Endothelial cell (in vitro differentiated cells): ENCODE data around the gene EI24. TPM values are rescaled to one million over a fixed set of nuclear protein-coding genes. Genes with fewer than 3 reads are reported as not detected.
"Not testable (repeated sequence)": the region's sequence is repeated elsewhere in the genome, so short reads cannot be mapped to it uniquely, and the experiment has no call there.

ENCODE experiments used
- DNase-seq: peaks from one replicate; pipeline ENCODE4 v3.0.0; 2021; ENCODE audit warnings: low spot score
- H3K27ac Mint-ChIP-seq: one replicate; pipeline ENCODE4 v1.8.0; 2021; ENCODE audit warnings: mixed read lengths, inconsistent platforms; ENCODE audit not compliant: unreplicated experiment
- H3K27me3 Mint-ChIP-seq: one replicate; pipeline ENCODE4 v1.8.0; 2021; ENCODE audit warnings: mild to moderate bottlenecking, moderate library complexity, mixed read lengths, inconsistent platforms; ENCODE audit not compliant: unreplicated experiment
- H3K36me3 Mint-ChIP-seq: one replicate; pipeline ENCODE4 v1.8.0; 2021; ENCODE audit warnings: mild to moderate bottlenecking, low read depth, mixed read lengths, inconsistent platforms; ENCODE audit not compliant: unreplicated experiment
- H3K4me1 Mint-ChIP-seq: one replicate; pipeline ENCODE4 v1.8.0; 2021; ENCODE audit warnings: mild to moderate bottlenecking, mixed read lengths, inconsistent platforms; ENCODE audit not compliant: unreplicated experiment
- H3K4me3 Mint-ChIP-seq: one replicate; pipeline ENCODE4 v1.8.0; 2021; ENCODE audit warnings: mild to moderate bottlenecking, mixed read lengths, inconsistent platforms; ENCODE audit not compliant: unreplicated experiment
- H3K9me3 Mint-ChIP-seq: one replicate; pipeline ENCODE4 v1.8.0; 2021; ENCODE audit warnings: mixed read lengths, inconsistent platforms; ENCODE audit not compliant: unreplicated experiment
- total RNA-seq: library from RNA; stranded (reverse); fragmentation: NEBNext Ultra II Directional; extraction: Animal tissue kit (Norgen Biotek cat#: 25700); gene quantifications from one replicate; pipeline ENCODE4 v1.2.1, GENCODE V29; 2021; ENCODE audit not compliant: unreplicated experiment
- TF ChIP-seq, protein P1 (sequence below): fragments of 200-600 bp; sonication (generic); IDR thresholded peaks from one replicate; pipeline ENCODE4 v1.5.0; 2021; ENCODE audit warnings: antibody characterized with exemption; ENCODE audit not compliant: unreplicated experiment

The EI24 gene
- total RNA-seq, 1 donor from 2014 or later = 134 TPM

DNA sequence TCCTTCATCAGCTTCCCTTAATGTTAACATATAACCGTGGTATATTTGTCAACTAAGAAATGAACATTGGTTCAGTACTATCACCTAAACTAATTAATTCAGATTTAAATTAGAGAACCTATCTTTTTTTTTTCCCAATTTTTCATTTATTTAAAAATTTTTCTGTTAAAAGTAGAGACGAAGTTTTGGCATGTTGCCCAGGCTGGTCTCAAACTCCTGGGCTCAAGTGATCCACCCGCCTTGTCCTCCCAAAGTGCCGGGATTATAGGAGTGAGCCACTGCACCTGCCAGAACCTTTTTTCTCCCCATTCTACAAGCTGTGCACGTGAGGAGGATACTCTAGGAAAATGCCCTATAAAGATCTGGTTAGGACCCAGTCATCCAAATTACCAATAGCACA lies 3.6 kb downstream of the EI24 start:
- H3K4me3 Mint-ChIP-seq = no peak overlapping the region

DNA sequence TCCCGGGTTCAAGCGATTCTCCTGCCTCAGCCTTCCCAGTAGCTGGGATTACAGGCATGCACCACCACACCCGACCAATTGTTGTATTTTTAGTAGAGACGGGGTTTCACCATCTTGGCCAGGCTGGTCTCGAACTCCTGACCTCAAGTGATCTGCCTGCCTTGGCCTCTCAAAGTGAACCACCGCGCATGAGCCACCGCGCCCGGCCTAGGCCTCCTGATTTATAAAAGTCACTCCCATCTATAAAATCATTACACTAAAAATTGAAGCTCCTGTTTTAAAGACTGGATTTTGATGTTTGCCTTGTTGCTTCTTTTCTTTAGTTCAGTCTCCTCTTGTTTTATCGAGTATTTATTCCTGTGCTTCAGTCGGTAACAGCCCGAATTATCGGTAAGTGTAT lies 7.9 kb downstream of the EI24 start:
- not testable (repeated sequence) for H3K4me1 Mint-ChIP-seq, H3K27me3 Mint-ChIP-seq, DNase-seq, H3K4me3 Mint-ChIP-seq, H3K9me3 Mint-ChIP-seq, H3K27ac Mint-ChIP-seq
- peaks cover 25% of the 10 kb centered on the region for H3K36me3 Mint-ChIP-seq

More for the DNA sequence above, 3.6 kb downstream of the EI24 start:
- DNase-seq = no peak
- TF ChIP-seq, protein P1, sequence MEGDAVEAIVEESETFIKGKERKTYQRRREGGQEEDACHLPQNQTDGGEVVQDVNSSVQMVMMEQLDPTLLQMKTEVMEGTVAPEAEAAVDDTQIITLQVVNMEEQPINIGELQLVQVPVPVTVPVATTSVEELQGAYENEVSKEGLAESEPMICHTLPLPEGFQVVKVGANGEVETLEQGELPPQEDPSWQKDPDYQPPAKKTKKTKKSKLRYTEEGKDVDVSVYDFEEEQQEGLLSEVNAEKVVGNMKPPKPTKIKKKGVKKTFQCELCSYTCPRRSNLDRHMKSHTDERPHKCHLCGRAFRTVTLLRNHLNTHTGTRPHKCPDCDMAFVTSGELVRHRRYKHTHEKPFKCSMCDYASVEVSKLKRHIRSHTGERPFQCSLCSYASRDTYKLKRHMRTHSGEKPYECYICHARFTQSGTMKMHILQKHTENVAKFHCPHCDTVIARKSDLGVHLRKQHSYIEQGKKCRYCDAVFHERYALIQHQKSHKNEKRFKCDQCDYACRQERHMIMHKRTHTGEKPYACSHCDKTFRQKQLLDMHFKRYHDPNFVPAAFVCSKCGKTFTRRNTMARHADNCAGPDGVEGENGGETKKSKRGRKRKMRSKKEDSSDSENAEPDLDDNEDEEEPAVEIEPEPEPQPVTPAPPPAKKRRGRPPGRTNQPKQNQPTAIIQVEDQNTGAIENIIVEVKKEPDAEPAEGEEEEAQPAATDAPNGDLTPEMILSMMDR = no peak
- Mint-ChIP-seq H3K27ac (no peak overlapping the region), H3K9me3 (no peaks in the 10 kb centered on the region), H3K36me3 (peaks cover 15% of the 10 kb centered on the region), H3K4me1 (peaks cover 12% of the 10 kb centered on the region), H3K27me3 (peaks cover 2% of the 10 kb centered on the region)

DNA sequence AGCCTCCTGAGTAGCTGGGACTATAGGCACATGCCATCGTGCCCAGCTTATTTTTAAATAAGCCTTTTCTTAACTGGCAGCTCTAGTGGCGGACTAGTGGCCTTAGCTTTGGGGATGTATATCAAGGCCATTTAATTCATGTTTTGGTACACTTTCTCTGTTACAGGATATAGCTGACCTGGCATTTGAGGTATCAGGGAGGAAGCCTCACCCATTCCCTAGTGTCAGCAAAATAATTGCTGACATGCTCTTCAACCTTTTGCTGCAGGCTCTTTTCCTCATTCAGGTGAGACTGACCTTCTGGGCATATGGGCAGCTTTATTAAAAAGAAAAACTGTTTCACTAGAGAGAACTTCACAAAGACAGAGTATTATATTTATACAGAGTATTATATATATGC lies 9.5 kb downstream of the EI24 start:
- H3K27ac Mint-ChIP-seq = no peak overlapping the region

DNA sequence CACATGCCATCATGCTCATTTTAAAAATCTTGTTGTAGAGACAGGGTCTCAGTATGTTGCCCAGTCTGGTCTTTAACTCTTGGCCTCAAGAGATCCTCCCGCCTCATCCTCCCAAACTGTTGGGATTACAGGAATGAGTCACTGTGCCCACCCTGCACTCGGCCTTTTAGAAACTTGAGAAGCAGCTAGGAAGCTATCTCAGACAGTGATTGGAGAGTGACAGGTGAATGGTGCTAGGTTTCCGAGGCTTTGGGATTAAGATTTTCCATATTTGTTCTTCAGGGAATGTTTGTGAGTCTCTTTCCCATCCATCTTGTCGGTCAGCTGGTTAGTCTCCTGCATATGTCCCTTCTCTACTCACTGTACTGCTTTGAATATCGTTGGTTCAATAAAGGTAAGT lies 10.5 kb downstream of the EI24 start:
- H3K4me3 Mint-ChIP-seq = no peak overlapping the region
- no peaks in the 10 kb centered on the region for H3K9me3 Mint-ChIP-seq
- no peak for DNase-seq
- TF ChIP-seq, protein P1 = no peak
- H3K27me3 Mint-ChIP-seq = no peaks in the 10 kb centered on the region
- H3K36me3 Mint-ChIP-seq = peaks cover 43% of the 10 kb centered on the region
- no peaks in the 10 kb centered on the region for H3K4me1 Mint-ChIP-seq
- no peak overlapping the region for H3K27ac Mint-ChIP-seq

More for the DNA sequence above, 9.5 kb downstream of the EI24 start:
- no peak overlapping the region for H3K4me3 Mint-ChIP-seq
- peaks cover 32% of the 10 kb centered on the region for H3K36me3 Mint-ChIP-seq
- no peaks in the 10 kb centered on the region for H3K9me3 Mint-ChIP-seq
- TF ChIP-seq, protein P1 = no peak
- DNase-seq = no peak
- no peaks in the 10 kb centered on the region for H3K27me3 Mint-ChIP-seq
- H3K4me1 Mint-ChIP-seq = no peaks in the 10 kb centered on the region

DNA sequence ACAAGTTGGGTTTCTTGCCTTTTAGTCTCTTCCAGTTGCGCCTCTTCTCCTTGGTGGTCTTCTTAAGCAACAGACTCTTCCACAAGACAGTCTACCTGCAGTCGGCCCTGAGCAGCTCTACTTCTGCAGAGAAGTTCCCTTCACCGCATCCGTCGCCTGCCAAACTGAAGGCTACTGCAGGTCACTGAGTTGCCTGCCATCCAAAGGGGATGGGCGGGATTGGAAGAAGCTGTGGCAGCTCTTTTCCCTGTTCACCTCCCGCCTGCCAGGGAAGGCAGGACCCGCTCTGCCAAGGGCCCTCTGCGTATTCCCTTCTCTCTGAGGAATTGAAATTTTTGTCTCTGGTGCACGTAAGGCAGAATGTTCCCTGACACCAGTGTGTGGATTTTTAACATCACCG lies 14.2 kb downstream of the EI24 start:
- Mint-ChIP-seq H3K9me3 (no peaks in the 10 kb centered on the region), H3K4me3 (peak overlapping the region; percentile 5), H3K27ac (no peak overlapping the region), H3K27me3 (no peaks in the 10 kb centered on the region), H3K36me3 (peaks cover 25% of the 10 kb centered on the region), H3K4me1 (peaks cover 2% of the 10 kb centered on the region)
- no peak for DNase-seq
- TF ChIP-seq, protein P1 = no peak

DNA sequence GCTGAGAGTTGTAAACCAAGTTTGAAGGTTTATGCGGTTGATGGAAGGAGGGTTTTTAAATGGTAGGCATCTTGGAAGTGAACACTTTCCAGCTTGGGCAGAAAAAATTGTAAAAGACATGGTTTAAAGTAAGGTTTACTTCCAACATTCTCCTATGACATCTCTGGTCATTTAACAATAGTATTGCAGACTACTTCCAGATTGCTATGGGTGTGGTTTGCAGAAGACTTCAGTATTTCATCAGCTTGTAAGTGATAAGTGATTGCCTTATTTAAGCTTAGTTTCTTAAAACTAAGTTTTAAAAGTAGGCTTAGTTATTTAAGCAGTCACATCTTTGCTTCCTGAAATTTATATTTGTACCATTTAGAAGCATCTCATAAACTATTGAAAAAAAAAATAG lies 16.2 kb downstream of the EI24 start:
- peaks cover 3% of the 10 kb centered on the region for H3K4me1 Mint-ChIP-seq
- no peak for DNase-seq
- no peaks in the 10 kb centered on the region for H3K27me3 Mint-ChIP-seq
- H3K27ac Mint-ChIP-seq = no peak overlapping the region
- H3K36me3 Mint-ChIP-seq = peaks cover 18% of the 10 kb centered on the region
- no peak overlapping the region for H3K4me3 Mint-ChIP-seq
- no peaks in the 10 kb centered on the region for H3K9me3 Mint-ChIP-seq
- TF ChIP-seq, protein P1 = no peak
